ENCODE data around the gene KCTD6. TPM values are rescaled to one million over a fixed set of nuclear protein-coding genes. Genes with fewer than 3 reads are reported as not detected.
A peak's percentile ranks its signal among the peaks of the same experiment; 100 is the strongest.

The KCTD6 gene
- total RNA-seq, 1 donor from 2014 or later, result 8.2 TPM

GRCh38 chr3:58487140-58487886 is 4.6 kb upstream of the KCTD6 start:
- H3K27ac ChIP-seq, result no peak overlapping the region
- ATAC-seq, result no peak
- DNase-seq, result no peak
- H3K36me3 ChIP-seq, result no peaks in the 10 kb centered on the region
- TF ChIP-seq, protein P1, sequence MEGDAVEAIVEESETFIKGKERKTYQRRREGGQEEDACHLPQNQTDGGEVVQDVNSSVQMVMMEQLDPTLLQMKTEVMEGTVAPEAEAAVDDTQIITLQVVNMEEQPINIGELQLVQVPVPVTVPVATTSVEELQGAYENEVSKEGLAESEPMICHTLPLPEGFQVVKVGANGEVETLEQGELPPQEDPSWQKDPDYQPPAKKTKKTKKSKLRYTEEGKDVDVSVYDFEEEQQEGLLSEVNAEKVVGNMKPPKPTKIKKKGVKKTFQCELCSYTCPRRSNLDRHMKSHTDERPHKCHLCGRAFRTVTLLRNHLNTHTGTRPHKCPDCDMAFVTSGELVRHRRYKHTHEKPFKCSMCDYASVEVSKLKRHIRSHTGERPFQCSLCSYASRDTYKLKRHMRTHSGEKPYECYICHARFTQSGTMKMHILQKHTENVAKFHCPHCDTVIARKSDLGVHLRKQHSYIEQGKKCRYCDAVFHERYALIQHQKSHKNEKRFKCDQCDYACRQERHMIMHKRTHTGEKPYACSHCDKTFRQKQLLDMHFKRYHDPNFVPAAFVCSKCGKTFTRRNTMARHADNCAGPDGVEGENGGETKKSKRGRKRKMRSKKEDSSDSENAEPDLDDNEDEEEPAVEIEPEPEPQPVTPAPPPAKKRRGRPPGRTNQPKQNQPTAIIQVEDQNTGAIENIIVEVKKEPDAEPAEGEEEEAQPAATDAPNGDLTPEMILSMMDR (IDR thresholded peaks at IDR 0.05), result no peak
- H3K27me3 ChIP-seq (ENCODE audit: low read depth), result no peaks in the 10 kb centered on the region
- H3K9me3 ChIP-seq, result no peaks in the 10 kb centered on the region
- intact Hi-C loops (cut with DNase I), result no loop called here
- no peak overlapping the region for H3K4me3 ChIP-seq
- H3K4me1 ChIP-seq, result peaks cover 32% of the 10 kb centered on the region

DNA sequence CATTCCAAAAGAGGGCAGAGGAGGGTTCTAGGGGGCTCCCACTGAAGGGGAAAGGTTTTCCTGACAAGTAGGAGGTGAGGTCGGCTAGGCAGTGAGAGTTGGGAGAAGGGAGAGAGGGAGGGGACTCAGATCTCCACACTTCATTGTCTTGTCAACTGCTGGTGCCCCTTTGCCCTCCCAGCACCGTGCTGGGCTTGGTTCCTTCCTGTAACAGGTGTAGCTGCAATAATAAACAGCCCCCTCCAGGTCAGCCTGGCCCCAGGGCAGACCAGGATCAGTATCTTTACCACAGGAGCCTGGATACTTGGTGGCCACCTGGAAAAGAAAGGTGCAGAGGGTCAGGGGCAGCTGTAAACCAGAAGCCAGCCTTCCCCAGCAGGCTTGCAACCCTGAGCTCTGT is 2.9 kb upstream of the KCTD6 start:
- no peak overlapping the region for H3K27ac ChIP-seq
- ATAC-seq (no peak), DNase-seq (no peak)
- H3K36me3 ChIP-seq, result no peaks in the 10 kb centered on the region
- intact Hi-C loops (cut with DNase I), result no loop called here
- H3K27me3 ChIP-seq (ENCODE audit: low read depth), result no peaks in the 10 kb centered on the region
- no peaks in the 10 kb centered on the region for H3K9me3 ChIP-seq
- peaks cover 34% of the 10 kb centered on the region for H3K4me1 ChIP-seq
- TF ChIP-seq, protein P1 (IDR thresholded peaks at IDR 0.05), result no peak
- no peak overlapping the region for H3K4me3 ChIP-seq

GRCh38 chr3:58490860-58491501 is 915 bp upstream of the KCTD6 start:
- no peaks in the 10 kb centered on the region for H3K9me3 ChIP-seq
- H3K4me3 ChIP-seq, result peak overlapping the region; percentile 51
- H3K27ac ChIP-seq, result peak overlapping the region; percentile 80
- no peaks in the 10 kb centered on the region for H3K27me3 ChIP-seq (ENCODE audit: low read depth)
- H3K4me1 ChIP-seq, result peaks cover 36% of the 10 kb centered on the region
- ATAC-seq, result peak in 1 of 2 donors; percentile 1
- no peak for DNase-seq
- intact Hi-C loops (cut with DNase I), result no loop called here
- no peaks in the 10 kb centered on the region for H3K36me3 ChIP-seq
- TF ChIP-seq, protein P1 (IDR thresholded peaks at IDR 0.05), result no peak

- H3K36me3 ChIP-seq, result no peaks in the 10 kb centered on the region
- DNase-seq (no peak), ATAC-seq (no peak)
- H3K4me3 ChIP-seq, result peak overlapping the region; percentile 79
- H3K9me3 ChIP-seq, result no peaks in the 10 kb centered on the region
- peak overlapping the region; percentile 75 for H3K27ac ChIP-seq
- intact Hi-C loops (cut with DNase I), result no loop called here
- H3K27me3 ChIP-seq (ENCODE audit: low read depth), result no peaks in the 10 kb centered on the region
- peaks cover 51% of the 10 kb centered on the region for H3K4me1 ChIP-seq
- TF ChIP-seq, protein P1 (IDR thresholded peaks at IDR 0.05), result no peak
These were observed 604 bp downstream of the KCTD6 start for GRCh38 chr3:58492494-58492905.

DNA sequence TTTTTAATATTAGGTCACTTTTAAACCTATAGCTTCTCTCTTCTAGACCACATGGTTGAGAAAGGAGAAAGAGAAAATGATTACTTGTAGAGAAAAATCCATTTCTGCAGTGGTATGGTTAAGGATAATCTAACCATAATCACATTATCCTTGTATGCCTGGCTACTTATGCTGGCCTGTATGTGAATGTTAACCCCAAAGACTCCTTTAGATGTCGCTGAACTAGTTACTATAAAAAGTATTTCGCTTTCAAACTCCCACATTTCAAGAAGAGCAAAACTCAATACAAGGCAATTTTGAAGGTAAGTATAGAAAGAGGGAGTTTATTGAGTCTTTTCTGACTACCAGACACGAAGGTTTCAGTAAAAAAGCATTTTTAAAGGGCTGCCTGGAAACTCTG is 2.2 kb downstream of the KCTD6 start:
- Histone ChIP-seq H3K36me3 (no peaks in the 10 kb centered on the region), H3K9me3 (no peaks in the 10 kb centered on the region), H3K4me1 (peaks cover 52% of the 10 kb centered on the region), H3K4me3 (no peak overlapping the region), H3K27me3 (ENCODE audit: low read depth) (no peaks in the 10 kb centered on the region), H3K27ac (no peak overlapping the region)
- no peak for DNase-seq
- intact Hi-C loops (cut with DNase I), result no loop called here
- ATAC-seq, result no peak
- TF ChIP-seq, protein P1 (IDR thresholded peaks at IDR 0.05), result no peak
